Stimulated activated naive CD8-positive, alpha-beta T cell treated with anti-CD3 and anti-CD28 coated beads, Interleukin-15, amount 100 ng/mL, for 72 hours (primary cell): ENCODE measurements around the gene KCTD20.

Experiments used
- ATAC-seq: fragments of 150-1000 bp; cut with Tn5 transposase; 2 replicates; pipeline ENCODE4 v1.10.0; 2021; ENCODE audit warnings: mild to moderate bottlenecking, moderate library complexity
- DNase-seq, 2 donors: peaks; one replicate each; pipeline ENCODE4 v3.0.0; 2021 to 2022
- H3K27ac Mint-ChIP-seq, 2 donors: one replicate each; pipeline ENCODE4 v1.8.0; 2022; ENCODE audit warnings: mild to moderate bottlenecking in 2 of 2, mixed read lengths in 2 of 2, moderate library complexity in 2 of 2
- H3K27me3 Mint-ChIP-seq: one replicate; pipeline ENCODE4 v1.8.0; 2022; ENCODE audit warnings: mixed read lengths
- H3K4me1 Mint-ChIP-seq: one replicate; pipeline ENCODE4 v1.8.0; 2022; ENCODE audit warnings: mild to moderate bottlenecking, mixed read lengths
- H3K4me3 Mint-ChIP-seq, 2 donors: one replicate each; pipeline ENCODE4 v1.8.0; 2022; ENCODE audit warnings: mild to moderate bottlenecking in 2 of 2, mixed read lengths in 2 of 2, moderate library complexity in 1 of 2
- H3K9me3 Mint-ChIP-seq, 2 donors: one replicate each; pipeline ENCODE4 v1.8.0; 2022; ENCODE audit warnings: mixed read lengths in 2 of 2

The KCTD20 gene

DNA sequence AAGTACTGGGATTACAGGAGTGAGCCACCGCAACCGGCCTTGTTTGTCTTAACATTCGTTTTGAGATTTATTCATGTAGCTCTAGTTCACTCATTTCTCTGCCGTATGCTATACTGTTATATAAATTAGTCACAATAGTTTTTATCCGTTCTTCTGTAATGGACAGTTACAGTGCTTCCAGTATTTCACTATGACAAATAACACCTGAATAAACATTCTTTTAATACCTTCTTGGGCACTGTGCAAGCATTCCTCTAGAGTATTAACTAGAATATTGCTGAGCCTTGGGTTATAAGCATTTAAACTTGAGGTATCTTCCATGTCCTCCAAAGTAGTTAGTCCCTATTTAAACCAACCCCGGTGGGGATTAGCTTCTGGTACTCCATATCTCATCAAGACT lies 58.9 kb downstream of the KCTD20 start:
- no peak for ATAC-seq

DNA sequence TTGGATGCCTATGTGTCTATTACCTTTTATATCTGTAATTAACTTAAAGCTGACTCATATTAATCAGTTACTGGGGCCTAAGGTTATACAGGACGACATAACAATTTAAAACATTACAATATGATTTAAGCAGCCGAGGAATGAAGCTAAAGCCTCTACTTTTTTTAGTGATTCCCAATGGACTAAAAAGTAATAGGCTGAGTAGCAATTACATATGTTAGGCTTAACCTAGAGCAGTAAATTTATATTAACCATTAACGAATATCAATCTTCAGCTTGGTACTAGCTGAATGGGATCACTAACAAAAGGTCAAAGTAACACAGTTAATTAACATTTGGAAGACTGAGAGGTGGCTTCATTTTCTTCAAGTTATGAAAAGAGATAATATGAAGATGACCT lies 61.4 kb downstream of the KCTD20 start:
- ATAC-seq: no peak
- Mint-ChIP-seq H3K27ac (no peak overlapping the region), H3K4me3 (no peak overlapping the region), H3K27me3 (no peaks in the 10 kb centered on the region), H3K4me1 (peaks cover 33% of the 10 kb centered on the region), H3K9me3 (no peaks in the 10 kb centered on the region)
- no peak for DNase-seq

More for the DNA sequence above, 58.9 kb downstream of the KCTD20 start:
- no peak for DNase-seq
- Mint-ChIP-seq H3K27ac (no peak overlapping the region), H3K27me3 (no peaks in the 10 kb centered on the region), H3K4me1 (peaks cover 23% of the 10 kb centered on the region), H3K9me3 (no peaks in the 10 kb centered on the region), H3K4me3 (no peak overlapping the region)

DNA sequence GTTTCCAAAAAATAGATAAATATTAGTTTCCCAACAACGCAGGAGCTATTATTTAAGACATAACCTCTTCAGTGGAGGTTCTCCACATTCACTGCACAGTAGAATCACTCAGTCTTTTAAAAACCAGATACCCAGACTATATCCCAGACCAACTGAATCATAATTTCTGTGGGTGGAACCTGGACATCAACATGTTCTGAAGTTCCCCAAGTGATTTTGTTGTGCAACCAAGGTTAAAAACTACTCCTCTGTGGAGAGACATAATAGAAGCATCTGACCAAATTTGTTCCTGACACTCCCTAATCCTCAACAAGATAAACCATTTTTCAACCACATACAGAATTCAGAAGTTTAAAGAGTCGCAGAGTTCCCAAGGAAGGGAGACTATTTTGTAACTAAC lies 62.2 kb downstream of the KCTD20 start:
- Mint-ChIP-seq H3K4me3 (no peak overlapping the region), H3K27ac (no peak overlapping the region)

DNA sequence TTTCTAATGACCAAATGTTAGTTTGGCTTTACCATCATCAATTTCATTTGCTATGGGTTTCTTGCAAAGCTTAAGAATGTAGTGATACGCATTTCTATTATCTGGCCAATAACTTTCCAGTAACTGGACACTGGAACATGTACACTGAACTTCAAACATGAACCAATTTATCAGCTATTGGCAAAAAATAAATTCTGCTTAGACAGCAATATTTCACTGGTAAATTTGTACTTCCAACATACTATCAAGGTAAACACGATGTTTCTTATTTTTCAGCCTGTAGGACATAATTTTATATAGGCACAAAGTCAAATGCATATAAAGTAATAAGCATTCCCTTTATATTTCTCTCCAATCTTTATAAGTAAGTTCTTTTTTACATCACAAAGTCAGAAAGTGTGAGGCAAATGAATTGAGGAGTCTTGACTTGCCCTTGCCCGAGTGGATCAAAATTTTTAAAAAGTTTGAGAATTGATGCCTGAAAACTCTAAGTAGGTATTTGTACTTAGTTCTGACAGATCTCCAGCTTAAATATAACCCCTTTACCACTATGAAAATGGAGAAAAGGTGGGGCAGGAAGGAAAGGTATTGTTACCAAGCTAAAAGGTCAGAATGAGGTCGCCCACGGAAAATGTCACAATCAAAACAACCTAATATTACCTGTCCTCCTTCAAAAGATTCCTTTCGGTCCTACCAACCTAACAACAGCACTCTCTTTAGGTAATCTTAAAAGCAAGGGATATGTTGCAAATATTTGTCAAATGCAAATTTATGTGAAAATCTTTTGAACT lies 63.1 kb downstream of the KCTD20 start:
- ATAC-seq (no peak), DNase-seq (no peak)
- H3K4me3 Mint-ChIP-seq: peak overlapping the region in 1 of 2 donors; percentile 45
- H3K9me3 Mint-ChIP-seq: no peaks in the 10 kb centered on the region
- H3K27me3 Mint-ChIP-seq: no peaks in the 10 kb centered on the region
- H3K4me1 Mint-ChIP-seq: peaks cover 33% of the 10 kb centered on the region
- peak overlapping the region in 1 of 2 donors; percentile 3 for H3K27ac Mint-ChIP-seq

More for the DNA sequence above, 62.2 kb downstream of the KCTD20 start:
- no peaks in the 10 kb centered on the region for H3K9me3 Mint-ChIP-seq
- H3K27me3 Mint-ChIP-seq: no peaks in the 10 kb centered on the region
- no peak for ATAC-seq
- H3K4me1 Mint-ChIP-seq: peaks cover 33% of the 10 kb centered on the region
- DNase-seq: no peak

DNA sequence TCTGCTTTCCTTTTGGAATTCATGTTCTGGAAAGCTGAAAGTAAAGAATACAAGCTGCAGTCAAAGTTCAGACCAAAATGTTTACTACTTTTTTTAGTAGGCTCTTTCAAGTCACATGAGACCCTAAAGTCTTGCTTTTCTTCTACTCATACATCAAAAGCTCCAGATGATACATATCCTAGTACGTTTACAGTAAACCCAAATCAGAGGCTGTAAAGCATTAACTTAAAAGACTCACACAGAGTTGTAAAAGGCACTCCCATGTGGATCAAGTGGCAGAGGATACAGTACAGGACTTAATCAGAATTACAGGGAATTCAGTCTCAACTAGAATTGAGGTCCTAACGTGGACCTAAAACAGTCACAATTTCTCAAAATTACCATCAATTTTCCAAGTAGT lies 63.8 kb downstream of the KCTD20 start:
- Mint-ChIP-seq H3K9me3 (no peaks in the 10 kb centered on the region), H3K27me3 (no peaks in the 10 kb centered on the region), H3K4me3 (no peak overlapping the region), H3K27ac (peak overlapping the region; percentile 3 to 55), H3K4me1 (peaks cover 33% of the 10 kb centered on the region)
- no peak for ATAC-seq
- no peak for DNase-seq

DNA sequence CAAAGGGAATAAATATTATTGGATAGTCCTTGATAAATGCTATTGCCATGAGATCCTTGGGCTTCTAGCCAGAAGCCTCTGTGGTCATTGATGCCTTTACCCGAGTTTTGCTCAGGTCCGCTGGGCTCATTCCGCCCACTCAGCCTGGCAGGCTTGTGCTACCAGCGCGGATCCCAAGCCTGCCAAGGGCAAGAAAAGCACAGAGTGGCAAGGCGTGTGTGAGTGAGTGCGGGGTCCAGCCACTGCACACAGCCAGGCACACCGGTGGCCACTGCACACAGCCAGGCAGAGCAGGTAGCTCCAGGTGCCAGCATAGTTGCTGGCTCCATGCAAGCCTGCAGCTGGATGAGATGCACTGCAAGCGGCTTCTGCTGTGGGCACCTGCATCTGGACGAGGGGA lies 65.7 kb downstream of the KCTD20 start:
- no peaks in the 10 kb centered on the region for H3K9me3 Mint-ChIP-seq
- H3K4me1 Mint-ChIP-seq: peaks cover 33% of the 10 kb centered on the region
- DNase-seq: no peak
- no peak overlapping the region for H3K27ac Mint-ChIP-seq
- H3K4me3 Mint-ChIP-seq: no peak overlapping the region
- ATAC-seq: no peak
- H3K27me3 Mint-ChIP-seq: no peaks in the 10 kb centered on the region

DNA sequence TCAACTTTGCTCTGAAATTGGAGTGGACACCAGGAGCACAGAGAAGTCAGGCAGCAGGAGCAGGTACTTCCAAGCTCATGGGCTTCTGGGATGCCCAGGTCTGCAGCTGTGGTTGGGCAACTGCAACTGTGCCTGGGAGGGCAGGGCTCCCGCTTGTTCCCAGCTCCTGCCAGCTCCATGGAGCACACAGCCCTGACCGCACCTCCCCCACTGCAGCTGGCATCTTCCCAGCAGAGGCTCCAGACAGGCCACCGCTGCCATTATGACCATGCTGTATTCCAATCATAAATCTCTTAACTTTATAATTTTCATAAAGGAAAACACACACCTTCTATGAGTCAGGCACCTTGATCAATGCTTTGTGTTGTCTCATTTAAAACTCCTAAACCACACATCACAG lies 67.6 kb downstream of the KCTD20 start:
- peaks cover 39% of the 10 kb centered on the region for H3K4me1 Mint-ChIP-seq
- H3K4me3 Mint-ChIP-seq: no peak overlapping the region

DNA sequence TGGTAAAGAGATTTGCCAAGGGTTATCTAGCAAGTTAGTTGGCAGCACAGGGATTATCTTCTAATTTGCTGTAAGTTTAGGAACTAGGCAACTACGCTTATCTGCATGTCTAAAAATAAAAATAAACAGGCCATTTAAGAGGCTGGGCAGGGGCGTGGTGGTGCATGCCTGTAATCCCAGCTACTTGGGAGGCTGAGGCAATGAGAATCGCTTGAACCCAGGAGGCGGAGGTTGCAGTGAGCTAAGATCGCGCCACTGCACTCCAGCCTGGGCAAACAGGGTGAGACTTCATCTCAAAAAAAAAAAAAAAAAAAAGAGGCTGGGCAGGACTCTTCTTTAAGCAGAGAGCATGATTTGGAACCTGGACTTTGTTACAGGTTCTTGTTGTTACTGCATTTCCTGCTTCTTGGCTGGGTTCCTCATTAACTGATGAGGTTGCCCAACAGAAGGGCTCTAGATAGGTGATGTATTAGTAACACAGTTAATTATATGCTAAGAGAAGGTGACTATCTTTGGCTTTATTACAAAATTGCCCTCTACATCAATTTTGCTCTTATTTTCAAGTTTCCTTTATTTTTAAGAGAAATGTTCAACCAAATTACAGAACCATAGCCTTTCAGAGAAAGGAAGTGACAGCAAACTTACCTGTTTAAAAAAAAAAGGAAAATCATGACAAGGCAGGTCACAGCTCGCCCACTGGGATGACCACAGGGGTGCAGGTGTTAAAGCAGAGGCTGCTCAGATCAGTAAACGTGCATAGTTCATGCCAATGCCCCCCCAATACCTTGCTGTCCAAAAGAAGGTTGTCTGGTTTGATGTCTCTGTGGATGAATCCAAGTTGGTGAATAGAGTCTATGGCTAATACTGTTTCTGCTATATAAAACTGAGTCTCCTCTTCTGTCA lies 72.0 kb downstream of the KCTD20 start:
- Mint-ChIP-seq H3K27ac (peak overlapping the region; percentile 25 to 78), H3K4me1 (peaks cover 54% of the 10 kb centered on the region)

More for the DNA sequence above, 67.6 kb downstream of the KCTD20 start:
- H3K9me3 Mint-ChIP-seq: no peaks in the 10 kb centered on the region
- no peaks in the 10 kb centered on the region for H3K27me3 Mint-ChIP-seq
- DNase-seq: no peak
- H3K27ac Mint-ChIP-seq: peak overlapping the region in 1 of 2 donors; percentile 19
- ATAC-seq: no peak

DNA sequence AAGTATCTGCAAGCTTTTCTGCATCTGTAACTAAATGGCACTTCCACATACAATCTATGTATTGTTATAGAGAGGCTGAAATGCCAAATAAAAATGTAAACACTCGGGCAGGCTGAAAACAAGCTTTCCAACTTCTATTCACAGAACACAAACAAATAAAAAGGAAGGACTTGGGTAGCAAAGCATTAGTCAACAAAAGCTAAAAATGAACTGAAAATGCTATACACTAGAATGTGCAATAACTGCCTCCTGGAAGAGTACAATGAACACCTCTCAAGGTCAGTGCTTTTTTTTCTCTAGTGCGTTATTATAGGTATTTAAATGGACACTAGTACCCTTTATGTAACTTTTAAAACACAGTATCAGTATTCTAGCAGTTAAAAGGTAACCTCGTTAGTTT lies 73.0 kb downstream of the KCTD20 start:
- Mint-ChIP-seq H3K27me3 (no peaks in the 10 kb centered on the region), H3K27ac (peak overlapping the region in 1 of 2 donors; percentile 54), H3K9me3 (no peaks in the 10 kb centered on the region), H3K4me1 (peaks cover 57% of the 10 kb centered on the region), H3K4me3 (no peak overlapping the region)
- DNase-seq: no peak
- ATAC-seq: no peak

More for the DNA sequence above, 72.0 kb downstream of the KCTD20 start:
- peak; percentile 39 for ATAC-seq
- no peak for DNase-seq
- no peaks in the 10 kb centered on the region for H3K27me3 Mint-ChIP-seq
- no peak overlapping the region for H3K4me3 Mint-ChIP-seq
- no peaks in the 10 kb centered on the region for H3K9me3 Mint-ChIP-seq

DNA sequence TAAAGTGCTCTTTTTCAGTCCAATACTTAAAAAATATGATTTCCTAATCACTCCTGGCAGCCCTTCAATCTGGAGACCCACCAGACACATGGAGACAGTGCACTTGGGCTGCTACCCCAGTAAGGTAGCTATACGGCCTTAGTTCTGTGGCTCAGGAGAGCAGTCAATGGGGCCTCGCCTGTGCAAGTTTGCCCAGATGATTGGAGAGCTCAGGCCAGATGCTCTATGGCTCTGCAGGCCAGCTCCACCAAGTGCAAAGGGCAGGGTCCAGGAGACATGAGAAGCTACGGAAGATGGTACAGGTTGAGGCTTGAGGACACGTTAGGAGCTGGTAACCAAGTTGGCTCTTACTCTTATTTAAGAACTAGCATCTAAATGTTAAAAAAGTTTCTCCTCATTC lies 73.8 kb downstream of the KCTD20 start:
- peak overlapping the region in 1 of 2 donors; percentile 31 for H3K4me3 Mint-ChIP-seq
- no peak overlapping the region for H3K27ac Mint-ChIP-seq
- peaks cover 57% of the 10 kb centered on the region for H3K4me1 Mint-ChIP-seq

DNA sequence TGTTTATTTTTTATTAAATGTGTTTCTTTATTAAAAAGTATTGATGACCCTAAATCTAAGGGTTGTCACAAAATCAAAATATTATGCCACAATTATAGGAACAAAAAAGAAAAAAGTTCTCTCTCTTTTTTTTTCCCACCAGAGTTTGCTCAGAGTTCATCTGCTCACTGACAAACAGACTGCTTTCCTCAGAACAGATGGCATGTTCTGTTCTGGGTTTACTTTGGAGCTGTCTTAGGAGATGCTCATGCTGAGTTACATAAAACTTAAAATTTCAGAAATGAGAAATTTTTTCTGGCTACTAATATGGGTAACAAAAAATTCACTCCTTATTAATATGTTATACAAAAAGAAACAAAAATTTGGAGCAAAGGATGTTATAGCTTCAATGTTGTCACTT lies 74.2 kb downstream of the KCTD20 start:
- H3K4me1 Mint-ChIP-seq: peaks cover 57% of the 10 kb centered on the region
- no peaks in the 10 kb centered on the region for H3K27me3 Mint-ChIP-seq
- H3K9me3 Mint-ChIP-seq: no peaks in the 10 kb centered on the region
- H3K27ac Mint-ChIP-seq: no peak overlapping the region
- no peak overlapping the region for H3K4me3 Mint-ChIP-seq
- DNase-seq: no peak
- no peak for ATAC-seq

More for the DNA sequence above, 73.8 kb downstream of the KCTD20 start:
- no peaks in the 10 kb centered on the region for H3K9me3 Mint-ChIP-seq
- DNase-seq: no peak
- no peak for ATAC-seq
- H3K27me3 Mint-ChIP-seq: no peaks in the 10 kb centered on the region

DNA sequence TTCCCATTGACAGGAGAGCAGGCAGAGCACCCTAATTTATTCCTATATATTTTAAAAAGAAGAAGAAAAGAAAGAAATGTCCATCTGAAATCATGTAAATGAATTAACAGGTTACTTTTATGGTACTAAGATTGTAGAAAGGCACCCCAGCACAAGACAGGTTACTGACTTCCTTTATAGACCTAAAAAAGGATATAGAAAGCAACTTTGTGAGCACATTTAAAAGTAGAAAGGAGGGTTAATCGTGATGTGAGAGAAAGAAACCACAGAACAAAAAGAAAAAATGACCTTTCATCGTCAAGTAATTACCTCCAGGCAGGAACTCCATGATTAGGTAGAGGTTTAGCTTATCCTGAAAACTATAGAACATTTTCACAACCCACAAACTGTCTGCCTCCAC lies 74.6 kb downstream of the KCTD20 start:
- Mint-ChIP-seq H3K4me3 (no peak overlapping the region), H3K27me3 (no peaks in the 10 kb centered on the region), H3K4me1 (peaks cover 57% of the 10 kb centered on the region), H3K27ac (no peak overlapping the region), H3K9me3 (no peaks in the 10 kb centered on the region)
- ATAC-seq: no peak
- DNase-seq: no peak

DNA sequence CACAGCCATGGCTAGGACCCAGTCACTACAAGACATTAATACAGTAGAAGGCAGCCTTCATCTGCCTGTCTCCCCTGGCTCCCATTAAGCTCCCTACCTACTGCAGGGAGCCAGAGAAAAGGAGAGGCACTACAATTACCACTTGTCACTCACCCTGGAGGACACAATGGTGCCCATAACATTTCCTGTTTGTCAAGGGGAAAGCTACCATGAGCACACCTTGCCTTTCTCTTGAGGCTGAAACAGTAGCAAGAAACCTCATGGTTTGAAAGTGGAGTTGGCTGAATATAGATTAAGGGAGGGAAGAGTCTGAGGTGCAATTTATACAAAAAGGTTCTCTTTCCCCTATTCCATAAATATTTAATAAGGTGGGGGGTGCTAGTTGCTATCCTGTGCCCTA lies 76.6 kb downstream of the KCTD20 start:
- DNase-seq: no peak
- Mint-ChIP-seq H3K9me3 (no peaks in the 10 kb centered on the region), H3K4me1 (peaks cover 60% of the 10 kb centered on the region), H3K27ac (no peak overlapping the region), H3K27me3 (no peaks in the 10 kb centered on the region), H3K4me3 (no peak overlapping the region)
- no peak for ATAC-seq

DNA sequence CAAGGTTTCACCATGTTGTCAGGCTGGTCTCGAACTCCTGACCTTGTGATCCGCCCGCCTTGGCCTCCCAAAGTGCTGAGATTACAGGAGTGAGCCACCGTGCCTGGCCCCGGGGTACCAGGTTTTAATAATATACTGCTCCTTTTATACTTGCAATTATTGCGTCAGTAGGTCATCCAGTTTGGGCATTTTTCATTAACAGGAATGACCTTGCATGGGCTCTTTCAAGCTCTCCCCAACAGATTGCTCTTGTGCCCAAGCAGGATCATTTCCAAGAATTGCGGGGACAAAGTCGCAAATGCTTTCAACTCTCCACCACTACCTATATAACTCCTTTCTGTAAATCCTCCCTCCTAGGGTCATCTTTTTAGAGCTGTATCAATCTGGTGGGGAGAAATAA lies 80.7 kb downstream of the KCTD20 start:
- Mint-ChIP-seq H3K4me3 (no peak overlapping the region), H3K4me1 (peaks cover 44% of the 10 kb centered on the region), H3K27ac (no peak overlapping the region), H3K9me3 (no peaks in the 10 kb centered on the region), H3K27me3 (no peaks in the 10 kb centered on the region)
- no peak for DNase-seq
- no peak for ATAC-seq

DNA sequence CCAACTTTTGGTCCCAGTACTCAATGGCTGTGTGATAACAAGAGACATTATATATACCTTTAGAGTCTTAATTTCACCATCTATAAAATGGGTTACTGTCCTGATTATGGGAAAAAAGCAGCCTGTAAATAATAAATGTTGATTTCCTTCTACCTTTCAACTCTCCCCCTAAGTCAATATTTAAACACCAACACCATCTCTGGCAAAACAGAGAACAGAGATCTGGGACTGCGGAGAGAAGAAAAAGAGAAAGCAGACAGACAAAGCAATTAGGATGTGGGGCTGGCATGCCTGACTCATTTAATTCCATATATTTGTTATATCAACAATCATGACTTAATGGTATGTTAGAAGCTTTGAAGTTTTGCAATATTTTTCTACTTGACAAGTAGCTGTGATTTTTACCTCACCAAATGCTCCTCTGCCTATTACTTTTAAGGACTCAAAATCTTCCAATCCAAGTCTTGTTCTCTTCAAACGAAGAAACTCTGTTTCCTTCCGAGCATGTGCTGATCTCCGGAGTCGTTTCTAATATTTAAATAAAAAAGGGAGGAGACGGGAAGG lies 81.2 kb downstream of the KCTD20 start:
- H3K9me3 Mint-ChIP-seq: no peaks in the 10 kb centered on the region

DNA sequence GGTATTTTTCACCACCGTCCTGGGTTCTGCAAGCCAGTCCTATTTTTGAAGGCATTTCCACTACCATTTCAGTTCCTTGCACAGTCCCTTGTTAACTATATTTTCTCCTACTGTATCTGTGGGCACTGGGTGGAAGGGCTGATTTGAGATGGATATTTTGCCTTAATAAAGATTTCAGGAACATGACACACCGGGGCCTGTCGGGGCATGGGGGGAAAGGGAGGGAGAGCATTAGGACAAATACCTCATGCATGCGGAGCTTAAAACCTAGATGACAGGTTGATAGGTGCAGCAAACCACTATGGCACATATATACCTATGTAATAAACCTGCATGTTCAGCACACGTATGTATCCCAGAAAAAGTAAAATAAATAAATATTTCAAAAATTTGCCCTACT lies 82.1 kb downstream of the KCTD20 start:
- Mint-ChIP-seq H3K4me3 (no peak overlapping the region), H3K4me1 (peaks cover 43% of the 10 kb centered on the region), H3K9me3 (no peaks in the 10 kb centered on the region), H3K27me3 (no peaks in the 10 kb centered on the region), H3K27ac (peak overlapping the region in 1 of 2 donors; percentile 84)
- DNase-seq (no peak), ATAC-seq (no peak)

More for the DNA sequence above, 81.2 kb downstream of the KCTD20 start:
- H3K4me1 Mint-ChIP-seq: peaks cover 43% of the 10 kb centered on the region
- ATAC-seq (no peak), DNase-seq (no peak)
- no peak overlapping the region for H3K27ac Mint-ChIP-seq
- no peak overlapping the region for H3K4me3 Mint-ChIP-seq
- H3K27me3 Mint-ChIP-seq: no peaks in the 10 kb centered on the region
